Sciatic nerve (tissue), 2 donors: ENCODE data around the gene PADI3. TPM values are rescaled to one million over a fixed set of nuclear protein-coding genes. Genes with fewer than 3 reads are reported as not detected.
"Not testable (repeated sequence)": the region's sequence is repeated elsewhere in the genome, so short reads cannot be mapped to it uniquely, and the experiment has no call there.

ENCODE experiments used
- ATAC-seq: fragments of 200-7000 bp; cut with Tn5 transposase; one replicate; pipeline ENCODE4 v1.9.1; 2020; ENCODE audit warnings: mild to moderate bottlenecking, moderate library complexity
- DNase-seq: peaks from one replicate; pipeline ENCODE4 v3.0.0-alpha.2; 2020; ENCODE audit warnings: low spot score
- intact Hi-C: fragments of 100-400 bp; cut with DNase I; formaldehyde crosslinking; loops from one replicate; pipeline ENCODE4 v1.14.2; 2022
- microRNA-seq: library from miRNA; unstranded; fragments of <30 nt; microRNA quantifications from one replicate; pipeline ENCODE4 v1.2.0, GENCODE V29; 2020
- total RNA-seq: library from RNA; stranded (reverse); fragmentation: NEBNext Ultra II Directional; extraction: Animal tissue kit (Norgen Biotek cat#: 25700); gene quantifications from one replicate; pipeline ENCODE4 v1.2.1, GENCODE V29; 2021
- donor health status: DM: no; HTN: no; CAD: no.
- donor health status: DM: no; HTN: no; CAD: no.

Gene PADI3
- total RNA-seq, 1 donor from 2014 or later, result not detected

GRCh38 chr1:17310068-17310640 is 61.3 kb downstream of the PADI3 start:
- DNase-seq, result no peak

GRCh38 chr1:17313530-17314309 is 64.8 kb downstream of the PADI3 start:
- DNase-seq (no peak), ATAC-seq (no peak)
- intact Hi-C loops, result no loop called here

More at GRCh38 chr1:17310068-17310640, 61.3 kb downstream of the PADI3 start:
- no peak for ATAC-seq
- intact Hi-C loops, result no loop called here

GRCh38 chr1:17314491-17314971 is 65.6 kb downstream of the PADI3 start:
- DNase-seq, result no peak
- intact Hi-C loops, result no loop called here
- no peak for ATAC-seq

GRCh38 chr1:17315542-17316130 is 66.7 kb downstream of the PADI3 start:
- intact Hi-C loops, result no loop called here
- peak; percentile 30 for DNase-seq
- no peak for ATAC-seq

- intact Hi-C loops, result no loop called here
- peak; percentile 21 for DNase-seq
- no peak for ATAC-seq
These were observed 67.8 kb downstream of the PADI3 start for GRCh38 chr1:17316704-17317103.

GRCh38 chr1:17318262-17318661 is 69.4 kb downstream of the PADI3 start:
- intact Hi-C loops, result no loop called here
- DNase-seq, result no peak
- no peak for ATAC-seq

GRCh38 chr1:17319561-17320350 is 70.9 kb downstream of the PADI3 start:
- DNase-seq (peak; percentile 5), ATAC-seq (no peak)
- intact Hi-C loops, result no loop called here

GRCh38 chr1:17321857-17322390 is 73.0 kb downstream of the PADI3 start:
- DNase-seq, intact Hi-C loops, ATAC-seq: not testable (repeated sequence)

GRCh38 chr1:17328855-17329254 is 80.0 kb downstream of the PADI3 start:
- ATAC-seq, result no peak
- DNase-seq, result no peak
- intact Hi-C loops, result no loop called here

GRCh38 chr1:17329610-17330009 is 80.7 kb downstream of the PADI3 start:
- ATAC-seq, result no peak
- intact Hi-C loops, result no loop called here
- no peak for DNase-seq

- intact Hi-C loops, result no loop called here
- DNase-seq (no peak), ATAC-seq (no peak)
These were observed 82.0 kb downstream of the PADI3 start for GRCh38 chr1:17330856-17331255.

- ATAC-seq, result no peak
- intact Hi-C loops, result no loop called here
- no peak for DNase-seq
These were observed 84.2 kb downstream of the PADI3 start for GRCh38 chr1:17333081-17333480.

Small RNA genes within 50 kb of the gene (microRNA-seq; reads per million reads assigned to microRNA genes)
- not detected for gene MIR3972

Other genes with a start within 250 kb of the PADI3 start
- gene ATP13A2, start 237.2 kb upstream of the PADI3 start, total RNA-seq, result 40.8 TPM
- gene SDHB, start 195.1 kb upstream of the PADI3 start, total RNA-seq, result 69.4 TPM
- gene PADI2, start 129.6 kb upstream of the PADI3 start, total RNA-seq, result 21.2 TPM
- gene PADI1, start 44.0 kb upstream of the PADI3 start, total RNA-seq, result not detected
- gene PADI4, start 59.1 kb downstream of the PADI3 start, total RNA-seq, result 3.8 TPM
- gene PADI6, start 123.1 kb downstream of the PADI3 start, total RNA-seq, result not detected
- gene RCC2, start 190.6 kb downstream of the PADI3 start, total RNA-seq, result 29.6 TPM